ENCODE data around the gene ATXN1. TPM values are rescaled to one million over a fixed set of nuclear protein-coding genes. Genes with fewer than 3 reads are reported as not detected.
A peak's percentile ranks its signal among the peaks of the same experiment; 100 is the strongest.

ATXN1 gene
- total and polyA plus RNA-seq, 2 of the 8 experiments (the other 6 are each of a cell fraction or from before 2014, with no cell fraction given) = 1.6 to 4.0 TPM

- Histone ChIP-seq H3K18ac (ENCODE audit: extremely low read depth, low read length) (no peak overlapping the region), H3K14ac (ENCODE audit: insufficient read length) (no peak overlapping the region), H3K79me2 (ENCODE audit: control insufficient read depth in 1 of 2, insufficient read depth in 2 of 2, low read length in 2 of 2) (no peaks in the 10 kb centered on the region), H3K27me3 (replicated peaks in 1 of 4; ENCODE audit: control insufficient read depth in 3 of 4, extremely low read depth in 1 of 4, insufficient read depth in 3 of 4, low read length in 3 of 4) (no peaks in the 10 kb centered on the region), H2BK12ac (ENCODE audit: low read depth, low read length) (no peak overlapping the region), H2AFZ (ENCODE audit: low read length) (no peak overlapping the region), H2AK5ac (ENCODE audit: low read depth, low read length) (no peak overlapping the region), H3K9me3 (ENCODE audit: insufficient read depth in 2 of 2, low read depth in 1 of 2, low read length in 1 of 2) (no peaks in the 10 kb centered on the region), H3K4ac (replicated peaks; ENCODE audit: insufficient read length, low read depth, low read length) (no peak overlapping the region), H3K36me3 (ENCODE audit: control insufficient read depth in 2 of 4, insufficient read depth in 4 of 4, low read length in 3 of 4) (no peaks in the 10 kb centered on the region), H4K91ac (replicated peaks; ENCODE audit: insufficient read length, low read length) (no peak overlapping the region), H3K23ac (ENCODE audit: insufficient read length) (no peak overlapping the region), H3K9ac (replicated peaks in 1 of 4; ENCODE audit: extremely low read depth in 1 of 4, low read depth in 3 of 4, low read length in 3 of 4) (no peak overlapping the region), H2BK20ac (ENCODE audit: low read length) (no peak overlapping the region), H4K20me1 (replicated peaks in 1 of 2; ENCODE audit: control insufficient read depth in 1 of 2, insufficient read depth in 2 of 2, low read length in 2 of 2) (no peaks in the 10 kb centered on the region), H2BK5ac (ENCODE audit: low read depth, low read length) (0 out of 2 replicates have a peak overlapping the region, but pooled peaks have one; percentile 10), H3K23me2 (ENCODE audit: low read depth, low read length) (no peaks in the 10 kb centered on the region), H4K5ac (ENCODE audit: insufficient read length, low read depth, low read length) (no peak overlapping the region), H3K4me1 (replicated peaks in 1 of 4; ENCODE audit: control insufficient read depth in 3 of 4, insufficient read depth in 4 of 4, low read length in 3 of 4) (peaks cover 0 to 3% (median 0%) of the 10 kb centered on the region in 4 experiments; a peak in 2 of 7 replicates), H3K4me3 (ENCODE audit: extremely low read depth in 1 of 4, insufficient read depth in 2 of 4, low read depth in 3 of 4, low read length in 4 of 4) (no peak overlapping the region), H3K4me2 (ENCODE audit: insufficient read depth in 1 of 2, low read depth in 2 of 2, low read length in 2 of 2) (no peak overlapping the region), H3K56ac (replicated peaks; ENCODE audit: insufficient read length, low read depth, low read length) (no peak overlapping the region), H4K8ac (ENCODE audit: extremely low read depth, insufficient read depth, low read length) (no peak overlapping the region), H2BK120ac (replicated peaks; ENCODE audit: low read depth, low read length) (no peak overlapping the region), H2BK15ac (ENCODE audit: low read length) (no peak overlapping the region), H3K27ac (ENCODE audit: low read depth, low read length) (no peak overlapping the region), H3K79me1 (ENCODE audit: low read depth, low read length) (no peaks in the 10 kb centered on the region)
- POLR2A ChIA-PET (ENCODE audit: partially characterized antibody) = no interaction called here
- 93% methylated on average over 8 of the region's 8 CpGs; no CpG with 5 or more reads in 1 of the 2 experiments for WGBS, 2 experiments (ENCODE audit: extremely low coverage in 1 of 2, insufficient coverage in 1 of 2, insufficient read length in 1 of 2, insufficient replicate concordance in 2 of 2, low coverage in 1 of 2, low lambda C conversion rate in 2 of 2, missing lambda C conversion rate in 1 of 2)
- DNase-seq (ENCODE audit: low read depth in 1 of 2, low spot score in 2 of 2) (no peak), FAIRE-seq (no peak)
- CTCF ChIA-PET (ENCODE audit: partially characterized antibody) = interaction anchor here (1.1 to 3.1 kb wide), 3 partner anchors 11 to 67 kb away, joined by 4 to 18 read pairs (median 4); no protein-coding TSS in a partner anchor
- TF ChIP-seq TCF12 (IDR thresholded peaks at IDR 0.05; ENCODE audit: low read depth, low read length) (no peak), SIN3A (conservative IDR thresholded peaks at IDR 0.05 in 1 of 2, IDR thresholded peaks at IDR 0.05 in 1 of 2; ENCODE audit: low read depth in 1 of 2, low read length in 2 of 2) (no peak), SP1 (IDR thresholded peaks at IDR 0.05; ENCODE audit: low read depth, low read length) (no peak), BCL11A (IDR thresholded peaks at IDR 0.05; ENCODE audit: low read depth in 2 of 2, low read length in 2 of 2) (no peak), CTBP2 (IDR thresholded peaks at IDR 0.05; ENCODE audit: borderline replicate concordance, insufficient read depth, insufficient read length, low read length) (no peak)
Observed at GRCh38 chr6:16343593-16343992, 417.7 kb downstream of the ATXN1 start.
